Measurements from ENCODE around the gene EHD1.

EHD1 gene

GRCh38 chr11:64882243-64882642 lies 3.8 kb upstream of the EHD1 start:
- H3K36me3 ChIP-seq (ENCODE audit: control insufficient read depth, low read length), result peaks cover 13% of the 10 kb centered on the region
- peaks cover 14% of the 10 kb centered on the region for H3F3A ChIP-seq (ENCODE audit: control insufficient read depth, insufficient read depth)
- 0 out of 2 replicates have a peak overlapping the region, but pooled peaks have one; percentile 69 for H3K27ac ChIP-seq (ENCODE audit: low read depth, low read length)
- H3K27me3 ChIP-seq (ENCODE audit: control insufficient read depth, low read length), result no peaks in the 10 kb centered on the region
- no peak overlapping the region for H3K4me2 ChIP-seq (ENCODE audit: low read length)
- H3K4me3 ChIP-seq (ENCODE audit: low read length), result no peak overlapping the region
- H3K9me2 ChIP-seq (replicated peaks; ENCODE audit: control insufficient read depth, low read length), result no peaks in the 10 kb centered on the region
- H3K4me1 ChIP-seq (ENCODE audit: control insufficient read depth, low read length), result peaks cover 66% of the 10 kb centered on the region
- no peaks in the 10 kb centered on the region for H3K9me3 ChIP-seq (ENCODE audit: control insufficient read depth, insufficient read depth, low read length)
- peaks cover 19% of the 10 kb centered on the region for H3K79me2 ChIP-seq (ENCODE audit: control insufficient read depth, low read length)
- H4K20me1 ChIP-seq (ENCODE audit: control insufficient read depth, insufficient read depth, low read depth, low read length), result peaks cover 6% of the 10 kb centered on the region; the same call in 1 of the 2 replicates
- TF ChIP-seq EZH2phosphoT487 (IDR thresholded peaks at IDR 0.05; ENCODE audit: borderline replicate concordance, low read length) (no peak), CTCF (IDR thresholded peaks at IDR 0.05; ENCODE audit: low read depth, low read length, poor library complexity, severe bottlenecking) (no peak)

DNA sequence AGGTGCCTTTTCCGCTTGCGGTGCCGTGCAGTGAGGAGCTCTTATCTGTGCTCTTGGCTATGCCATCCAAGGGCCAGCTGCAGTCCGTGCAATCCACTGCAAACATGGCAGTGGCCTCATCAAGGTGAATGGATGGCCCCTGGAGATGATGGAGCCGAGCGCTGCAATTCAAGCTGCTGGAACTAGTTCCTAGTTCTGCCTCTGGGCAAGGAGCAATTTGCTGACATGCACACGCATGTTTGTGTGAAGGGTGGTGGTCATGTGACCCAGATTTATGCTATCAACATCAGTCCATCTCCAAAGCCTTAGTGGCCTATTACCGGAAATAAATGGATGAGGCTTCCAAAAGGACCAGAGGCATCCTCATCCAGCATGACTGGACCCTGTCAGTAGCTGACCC lies 3.1 kb upstream of the EHD1 start:
- no peak for TF ChIP-seq CTCF (IDR thresholded peaks at IDR 0.05; ENCODE audit: low read depth, low read length, poor library complexity, severe bottlenecking)
- no peak for TF ChIP-seq EZH2phosphoT487 (IDR thresholded peaks at IDR 0.05; ENCODE audit: borderline replicate concordance, low read length)
- H3K4me1 ChIP-seq (ENCODE audit: control insufficient read depth, low read length), result peaks cover 65% of the 10 kb centered on the region
- peaks cover 12% of the 10 kb centered on the region for H3F3A ChIP-seq (ENCODE audit: control insufficient read depth, insufficient read depth)
- no peak overlapping the region for H3K4me2 ChIP-seq (ENCODE audit: low read length)
- H3K27me3 ChIP-seq (ENCODE audit: control insufficient read depth, low read length), result no peaks in the 10 kb centered on the region
- peaks cover 21% of the 10 kb centered on the region for H3K36me3 ChIP-seq (ENCODE audit: control insufficient read depth, low read length)
- no peak overlapping the region for H3K27ac ChIP-seq (ENCODE audit: low read depth, low read length)
- H4K20me1 ChIP-seq (ENCODE audit: control insufficient read depth, insufficient read depth, low read depth, low read length), result peaks cover 13% of the 10 kb centered on the region; the same call in 1 of the 2 replicates
- no peaks in the 10 kb centered on the region for H3K9me3 ChIP-seq (ENCODE audit: control insufficient read depth, insufficient read depth, low read length)
- no peak overlapping the region for H3K4me3 ChIP-seq (ENCODE audit: low read length)
- H3K9me2 ChIP-seq (replicated peaks; ENCODE audit: control insufficient read depth, low read length), result no peaks in the 10 kb centered on the region
- peaks cover 27% of the 10 kb centered on the region for H3K79me2 ChIP-seq (ENCODE audit: control insufficient read depth, low read length)

DNA sequence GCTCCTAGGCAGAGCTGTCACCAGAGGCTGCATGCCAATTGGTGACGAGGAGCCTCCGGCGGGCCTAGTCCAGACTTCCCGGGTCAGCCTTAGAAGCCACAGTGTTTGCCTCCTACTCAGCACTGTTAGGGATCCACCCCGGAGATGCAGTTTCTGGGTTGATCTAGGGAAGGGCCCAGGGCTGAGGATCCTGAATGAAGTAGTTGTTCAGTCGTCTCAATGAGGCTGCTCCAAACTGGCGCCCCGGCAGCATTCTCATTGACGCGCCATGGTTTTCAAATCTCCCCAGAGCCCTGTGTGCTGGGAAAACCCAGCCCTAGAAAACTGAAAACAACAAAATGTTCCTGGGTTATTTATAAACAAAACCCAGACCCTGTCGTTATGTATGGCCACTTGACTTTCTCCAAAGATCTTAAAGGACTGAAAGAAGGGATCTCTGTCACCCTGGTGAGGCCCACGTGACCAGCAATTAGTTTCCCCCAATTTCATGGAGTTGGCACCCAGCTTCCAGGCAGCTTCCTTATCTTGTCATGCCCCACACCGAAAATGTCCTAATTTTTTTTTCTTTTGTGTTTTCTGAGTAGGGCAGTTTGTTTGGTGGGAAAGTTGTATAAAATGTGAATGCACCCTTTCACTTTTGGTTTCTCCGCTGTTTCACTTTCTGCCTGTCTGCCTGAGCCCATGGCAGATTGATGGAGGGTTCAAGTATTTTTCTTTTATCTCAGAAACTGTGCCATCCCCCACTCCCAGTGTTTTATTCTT lies 2.0 kb upstream of the EHD1 start:
- Histone ChIP-seq H4K20me1 (ENCODE audit: control insufficient read depth, insufficient read depth, low read depth, low read length) (peaks cover 13% of the 10 kb centered on the region; the same call in 1 of the 2 replicates), H3K4me1 (ENCODE audit: control insufficient read depth, low read length) (peaks cover 70% of the 10 kb centered on the region), H3K36me3 (ENCODE audit: control insufficient read depth, low read length) (peaks cover 31% of the 10 kb centered on the region), H3F3A (ENCODE audit: control insufficient read depth, insufficient read depth) (peaks cover 14% of the 10 kb centered on the region), H3K9me3 (ENCODE audit: control insufficient read depth, insufficient read depth, low read length) (no peaks in the 10 kb centered on the region), H3K79me2 (ENCODE audit: control insufficient read depth, low read length) (peaks cover 37% of the 10 kb centered on the region), H3K27ac (ENCODE audit: low read depth, low read length) (peak overlapping the region; percentile 81), H3K4me3 (ENCODE audit: low read length) (peak overlapping the region; percentile 94; the same call in 1 of the 2 replicates), H3K27me3 (ENCODE audit: control insufficient read depth, low read length) (no peaks in the 10 kb centered on the region), H3K4me2 (ENCODE audit: low read length) (peak overlapping the region; percentile 97), H3K9me2 (replicated peaks; ENCODE audit: control insufficient read depth, low read length) (no peaks in the 10 kb centered on the region)
- TF ChIP-seq EZH2phosphoT487 (IDR thresholded peaks at IDR 0.05; ENCODE audit: borderline replicate concordance, low read length) (no peak), CTCF (IDR thresholded peaks at IDR 0.05; ENCODE audit: low read depth, low read length, poor library complexity, severe bottlenecking) (no peak)
